ENCODE data around the gene TOLLIP.
"Not testable (repeated sequence)": the region's sequence is repeated elsewhere in the genome, so short reads cannot be mapped to it uniquely, and the experiment has no call there.

Gene TOLLIP

GRCh38 chr11:1309498-1310317, at the start of gene TOLLIP:
TOLLIP (minus strand) TSS chr11:1309632; CDS start chr11:1309498, 134 bp downstream.
- DNase-seq (ENCODE audit: low spot score), result peak; percentile 98
- H3K27ac Mint-ChIP-seq, result peak within 1 kb of the TSS; percentile 92
- peaks cover 21% of the 10 kb centered on the region for H3K9me3 Mint-ChIP-seq
- H3K4me1 Mint-ChIP-seq (ENCODE audit: low read depth), result peaks cover 28% of the 10 kb centered on the region
- peaks cover 9% of the 10 kb centered on the region for H3K36me3 Mint-ChIP-seq (ENCODE audit: low read depth)
- peaks cover 27% of the 10 kb centered on the region for H3K27me3 Mint-ChIP-seq (ENCODE audit: low read depth)
- peak within 1 kb of the TSS; percentile 81 for H3K4me3 Mint-ChIP-seq

DNA sequence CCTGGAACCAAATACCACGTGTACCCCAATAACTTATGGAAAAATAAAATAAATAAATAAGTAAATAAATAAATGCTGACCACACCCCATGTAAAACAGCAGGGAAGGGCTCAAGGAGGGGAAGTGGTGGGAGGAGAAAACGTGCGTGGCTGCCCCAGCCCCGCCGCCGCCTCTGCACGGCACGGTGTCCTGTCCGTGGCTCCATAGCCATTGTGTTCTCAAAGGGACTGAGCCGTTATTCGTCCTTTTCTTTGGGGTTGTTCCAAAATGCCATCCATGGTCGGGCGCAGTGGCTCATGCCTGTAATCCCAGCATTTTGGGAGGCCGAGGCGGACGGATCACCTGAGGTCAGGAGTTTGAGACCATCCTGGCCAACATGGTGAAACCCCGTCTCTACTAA, 49.5 kb upstream of the TOLLIP start:
- H3K36me3 Mint-ChIP-seq (ENCODE audit: low read depth); H3K4me3 Mint-ChIP-seq; DNase-seq (ENCODE audit: low spot score); H3K4me1 Mint-ChIP-seq (ENCODE audit: low read depth); H3K9me3 Mint-ChIP-seq; H3K27ac Mint-ChIP-seq; H3K27me3 Mint-ChIP-seq (ENCODE audit: low read depth): not testable (repeated sequence)

- Mint-ChIP-seq H3K9me3 (no peaks in the 10 kb centered on the region), H3K27me3 (ENCODE audit: low read depth) (no peaks in the 10 kb centered on the region), H3K27ac (no peak overlapping the region), H3K4me3 (no peak overlapping the region), H3K36me3 (ENCODE audit: low read depth) (no peaks in the 10 kb centered on the region), H3K4me1 (ENCODE audit: low read depth) (no peaks in the 10 kb centered on the region)
- no peak for DNase-seq (ENCODE audit: low spot score)
Observed at GRCh38 chr11:1358286-1358685, 48.9 kb upstream of the TOLLIP start.

GRCh38 chr11:1356478-1356960, 47.1 kb upstream of the TOLLIP start:
- no peak for DNase-seq (ENCODE audit: low spot score)
- no peaks in the 10 kb centered on the region for H3K36me3 Mint-ChIP-seq (ENCODE audit: low read depth)
- no peaks in the 10 kb centered on the region for H3K9me3 Mint-ChIP-seq
- H3K27me3 Mint-ChIP-seq (ENCODE audit: low read depth), result no peaks in the 10 kb centered on the region
- H3K4me1 Mint-ChIP-seq (ENCODE audit: low read depth), result no peaks in the 10 kb centered on the region
- H3K27ac Mint-ChIP-seq, result no peak overlapping the region
- no peak overlapping the region for H3K4me3 Mint-ChIP-seq

GRCh38 chr11:1356007-1356435, 46.6 kb upstream of the TOLLIP start:
- no peak overlapping the region for H3K4me3 Mint-ChIP-seq
- H3K4me1 Mint-ChIP-seq (ENCODE audit: low read depth), result no peaks in the 10 kb centered on the region
- DNase-seq (ENCODE audit: low spot score), result no peak
- H3K9me3 Mint-ChIP-seq, result no peaks in the 10 kb centered on the region
- no peaks in the 10 kb centered on the region for H3K36me3 Mint-ChIP-seq (ENCODE audit: low read depth)
- no peak overlapping the region for H3K27ac Mint-ChIP-seq
- no peaks in the 10 kb centered on the region for H3K27me3 Mint-ChIP-seq (ENCODE audit: low read depth)

GRCh38 chr11:1354125-1354938, 44.9 kb upstream of the TOLLIP start:
- H3K9me3 Mint-ChIP-seq, result no peaks in the 10 kb centered on the region
- no peak overlapping the region for H3K4me3 Mint-ChIP-seq
- no peak for DNase-seq (ENCODE audit: low spot score)
- H3K4me1 Mint-ChIP-seq (ENCODE audit: low read depth), result no peaks in the 10 kb centered on the region
- no peak overlapping the region for H3K27ac Mint-ChIP-seq
- no peaks in the 10 kb centered on the region for H3K36me3 Mint-ChIP-seq (ENCODE audit: low read depth)
- no peaks in the 10 kb centered on the region for H3K27me3 Mint-ChIP-seq (ENCODE audit: low read depth)

GRCh38 chr11:1353383-1354124, 44.1 kb upstream of the TOLLIP start:
- no peak for DNase-seq (ENCODE audit: low spot score)
- Mint-ChIP-seq H3K9me3 (no peaks in the 10 kb centered on the region), H3K4me3 (no peak overlapping the region), H3K27me3 (ENCODE audit: low read depth) (no peaks in the 10 kb centered on the region), H3K36me3 (ENCODE audit: low read depth) (no peaks in the 10 kb centered on the region), H3K4me1 (ENCODE audit: low read depth) (no peaks in the 10 kb centered on the region), H3K27ac (no peak overlapping the region)

DNA sequence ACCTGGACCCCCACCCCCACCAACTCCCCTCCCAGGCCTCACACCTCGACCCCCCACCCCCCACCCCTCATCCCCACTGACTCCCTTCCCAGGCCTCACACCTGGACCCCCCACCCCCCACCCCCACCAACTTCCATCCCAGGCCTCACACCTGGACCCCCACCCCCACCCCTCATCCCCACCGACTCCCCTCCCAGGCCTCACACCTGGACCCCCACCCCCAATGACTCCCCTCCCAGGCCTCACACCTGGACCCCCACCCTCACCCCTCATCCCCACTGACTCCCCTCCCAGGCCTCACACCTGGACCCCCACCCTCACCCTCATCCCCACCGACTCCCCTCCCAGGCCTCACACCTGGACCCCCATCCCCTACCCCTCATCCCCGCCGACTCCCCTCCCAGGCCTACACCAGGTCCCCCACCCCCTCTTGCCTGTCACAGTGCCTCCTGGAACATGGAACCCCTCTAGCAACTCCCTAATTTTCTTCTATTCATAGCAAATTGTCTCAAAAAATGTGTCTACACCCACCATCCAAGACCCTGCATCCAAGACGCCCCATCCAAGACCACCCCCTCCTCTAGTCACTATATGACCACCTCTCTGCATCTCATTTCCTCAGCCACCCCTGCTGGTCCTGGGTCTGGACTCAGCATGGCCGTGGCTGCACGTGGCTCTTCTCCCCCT, 43.4 kb upstream of the TOLLIP start:
- no peak overlapping the region for H3K4me3 Mint-ChIP-seq
- H3K27ac Mint-ChIP-seq, result no peak overlapping the region
- no peaks in the 10 kb centered on the region for H3K27me3 Mint-ChIP-seq (ENCODE audit: low read depth)
- DNase-seq (ENCODE audit: low spot score), result no peak
- no peaks in the 10 kb centered on the region for H3K36me3 Mint-ChIP-seq (ENCODE audit: low read depth)
- no peaks in the 10 kb centered on the region for H3K9me3 Mint-ChIP-seq
- no peaks in the 10 kb centered on the region for H3K4me1 Mint-ChIP-seq (ENCODE audit: low read depth)

GRCh38 chr11:1351278-1351937, 42.0 kb upstream of the TOLLIP start:
- no peak for DNase-seq (ENCODE audit: low spot score)
- Mint-ChIP-seq H3K9me3 (no peaks in the 10 kb centered on the region), H3K4me3 (no peak overlapping the region), H3K36me3 (ENCODE audit: low read depth) (no peaks in the 10 kb centered on the region), H3K27me3 (ENCODE audit: low read depth) (no peaks in the 10 kb centered on the region), H3K4me1 (ENCODE audit: low read depth) (no peaks in the 10 kb centered on the region), H3K27ac (no peak overlapping the region)

GRCh38 chr11:1350086-1350725, 40.8 kb upstream of the TOLLIP start:
- no peak overlapping the region for H3K4me3 Mint-ChIP-seq
- H3K36me3 Mint-ChIP-seq (ENCODE audit: low read depth), result no peaks in the 10 kb centered on the region
- H3K9me3 Mint-ChIP-seq, result no peaks in the 10 kb centered on the region
- H3K27ac Mint-ChIP-seq, result no peak overlapping the region
- no peaks in the 10 kb centered on the region for H3K27me3 Mint-ChIP-seq (ENCODE audit: low read depth)
- no peaks in the 10 kb centered on the region for H3K4me1 Mint-ChIP-seq (ENCODE audit: low read depth)
- DNase-seq (ENCODE audit: low spot score), result no peak

GRCh38 chr11:1349327-1350041, 40.1 kb upstream of the TOLLIP start:
- no peak overlapping the region for H3K27ac Mint-ChIP-seq
- H3K27me3 Mint-ChIP-seq (ENCODE audit: low read depth), result no peaks in the 10 kb centered on the region
- H3K36me3 Mint-ChIP-seq (ENCODE audit: low read depth), result no peaks in the 10 kb centered on the region

GRCh38 chr11:1348796-1349326, 39.4 kb upstream of the TOLLIP start:
- Mint-ChIP-seq H3K36me3 (ENCODE audit: low read depth) (no peaks in the 10 kb centered on the region), H3K27ac (no peak overlapping the region), H3K4me1 (ENCODE audit: low read depth) (no peaks in the 10 kb centered on the region), H3K9me3 (no peaks in the 10 kb centered on the region), H3K27me3 (ENCODE audit: low read depth) (no peaks in the 10 kb centered on the region), H3K4me3 (no peak overlapping the region)
- no peak for DNase-seq (ENCODE audit: low spot score)

More at GRCh38 chr11:1349327-1350041, 40.1 kb upstream of the TOLLIP start:
- Mint-ChIP-seq H3K4me3 (no peak overlapping the region), H3K9me3 (no peaks in the 10 kb centered on the region), H3K4me1 (ENCODE audit: low read depth) (no peaks in the 10 kb centered on the region)
- DNase-seq (ENCODE audit: low spot score), result no peak

Data from T-helper 2 cell treated with Interferon-gamma antibody and Interleukin-4, amounts not matched to agents 5 μg/mL and 100 μg/mL, for 36 hours (primary cell).